Activated CD8-positive, alpha-beta memory T cell treated with anti-CD3 and anti-CD28 coated beads, Interleukin-2, amount 50 U/mL, for 24 hours (primary cell): Measurements from ENCODE around the gene LRMDA.

Source experiments
- DNase-seq: peaks from one replicate; pipeline ENCODE4 v3.0.0-alpha.2; 2020; ENCODE audit errors: extremely low read depth

Gene LRMDA

GRCh38 chr10:76329891-76330575 is 898.6 kb downstream of the LRMDA start:
- no peak for DNase-seq

GRCh38 chr10:76331742-76332141 is 900.3 kb downstream of the LRMDA start:
- no peak for DNase-seq

GRCh38 chr10:76333326-76333725 is 901.9 kb downstream of the LRMDA start:
- no peak for DNase-seq

GRCh38 chr10:76333796-76334195 is 902.4 kb downstream of the LRMDA start:
- no peak for DNase-seq

GRCh38 chr10:76334255-76334654 is 902.8 kb downstream of the LRMDA start:
- no peak for DNase-seq

GRCh38 chr10:76336213-76336963 is 905.0 kb downstream of the LRMDA start:
- no peak for DNase-seq

GRCh38 chr10:76337641-76338040 is 906.2 kb downstream of the LRMDA start:
- no peak for DNase-seq

GRCh38 chr10:76338187-76338586 is 906.8 kb downstream of the LRMDA start:
- DNase-seq, result no peak

GRCh38 chr10:76341740-76342139 is 910.3 kb downstream of the LRMDA start:
- no peak for DNase-seq

- no peak for DNase-seq
Measured at GRCh38 chr10:76342996-76343395, 911.6 kb downstream of the LRMDA start.

- no peak for DNase-seq
Measured at GRCh38 chr10:76347832-76348231, 916.4 kb downstream of the LRMDA start.

GRCh38 chr10:76350583-76350982 is 919.2 kb downstream of the LRMDA start:
- DNase-seq, result no peak

- DNase-seq, result no peak
Measured at GRCh38 chr10:76352300-76352699, 920.9 kb downstream of the LRMDA start.

- no peak for DNase-seq
Measured at GRCh38 chr10:76353237-76353851, 921.9 kb downstream of the LRMDA start.

GRCh38 chr10:76354212-76354738 is 922.9 kb downstream of the LRMDA start:
- DNase-seq, result no peak

- DNase-seq, result no peak
Measured at GRCh38 chr10:76354921-76355320, 923.5 kb downstream of the LRMDA start.

GRCh38 chr10:76356557-76356956 is 925.1 kb downstream of the LRMDA start:
- DNase-seq, result no peak

GRCh38 chr10:76357726-76358415 is 926.4 kb downstream of the LRMDA start:
- no peak for DNase-seq

GRCh38 chr10:76358743-76359395 is 927.4 kb downstream of the LRMDA start:
- DNase-seq, result no peak

- DNase-seq, result no peak
Measured at GRCh38 chr10:76375761-76376160, 944.3 kb downstream of the LRMDA start.

- no peak for DNase-seq
Measured at GRCh38 chr10:76382381-76382851, 951.0 kb downstream of the LRMDA start.
